ENCODE measurements around the gene F10.
"Not testable (repeated sequence)": the region's sequence is repeated elsewhere in the genome, so short reads cannot be mapped to it uniquely, and the experiment has no call there.

Gene F10

GRCh38 chr13:113077566-113077952, 45.0 kb upstream of the F10 start:
- CTCF ChIA-PET: interaction anchor here (0.7 kb wide), 1 partner anchor 36 kb away, joined by 3 read pairs; no protein-coding TSS in a partner anchor
- POLR2A ChIA-PET: no interaction called here
- no peak for DNase-seq (ENCODE audit: extremely low spot score)
- no peak for TF ChIP-seq ARNT (IDR thresholded peaks at IDR 0.05)
- TF ChIP-seq BHLHE40 (IDR thresholded peaks at IDR 0.05; ENCODE audit: borderline replicate concordance): no peak
- TF ChIP-seq ELF4 (IDR thresholded peaks at IDR 0.05): no peak
- TF ChIP-seq SP1 (IDR thresholded peaks at IDR 0.05): no peak
- TF ChIP-seq CTBP1 (IDR thresholded peaks at IDR 0.05; ENCODE audit: borderline replicate concordance): no peak
- TF ChIP-seq L3MBTL2 (conservative IDR thresholded peaks at IDR 0.05): no peak
- TF ChIP-seq FOXA1 (IDR thresholded peaks at IDR 0.05): no peak
- no peak for TF ChIP-seq ZNF384 (IDR thresholded peaks at IDR 0.05)
- no peak for TF ChIP-seq FOXK2 (IDR thresholded peaks at IDR 0.05)
- no peak for TF ChIP-seq NFRKB (IDR thresholded peaks at IDR 0.05)
- no peak for TF ChIP-seq PKNOX1 (IDR thresholded peaks at IDR 0.05)
- TF ChIP-seq TARDBP (IDR thresholded peaks at IDR 0.05): no peak
- TF ChIP-seq HDGF (IDR thresholded peaks at IDR 0.05; ENCODE audit: borderline replicate concordance): no peak
- no peak for TF ChIP-seq SUZ12 (IDR thresholded peaks at IDR 0.05)
- TF ChIP-seq LEF1 (IDR thresholded peaks at IDR 0.05; ENCODE audit: borderline replicate concordance): no peak
- TF ChIP-seq FOXM1 (IDR thresholded peaks at IDR 0.05; ENCODE audit: borderline replicate concordance): no peak

GRCh38 chr13:113077953-113078901, 44.4 kb upstream of the F10 start:
- TF ChIP-seq NFRKB (IDR thresholded peaks at IDR 0.05) (no peak), FOXK2 (IDR thresholded peaks at IDR 0.05) (no peak), HDGF (IDR thresholded peaks at IDR 0.05; ENCODE audit: borderline replicate concordance) (no peak), ARNT (IDR thresholded peaks at IDR 0.05) (no peak), FOXA1 (IDR thresholded peaks at IDR 0.05) (no peak), L3MBTL2 (conservative IDR thresholded peaks at IDR 0.05) (no peak)
- ChIA-PET POLR2A (no interaction called here), CTCF (no interaction called here)
- DNase-seq (ENCODE audit: extremely low spot score): no peak

GRCh38 chr13:113078902-113079780, 43.5 kb upstream of the F10 start:
- ChIA-PET POLR2A (no interaction called here), CTCF (no interaction called here)
- TF ChIP-seq FOXM1 (IDR thresholded peaks at IDR 0.05; ENCODE audit: borderline replicate concordance) (no peak), CTBP1 (IDR thresholded peaks at IDR 0.05; ENCODE audit: borderline replicate concordance) (no peak), FOXK2 (IDR thresholded peaks at IDR 0.05) (no peak), PKNOX1 (IDR thresholded peaks at IDR 0.05) (no peak), TARDBP (IDR thresholded peaks at IDR 0.05) (no peak), ARNT (IDR thresholded peaks at IDR 0.05) (no peak), L3MBTL2 (conservative IDR thresholded peaks at IDR 0.05) (no peak), ELF4 (IDR thresholded peaks at IDR 0.05) (no peak), SUZ12 (IDR thresholded peaks at IDR 0.05) (no peak), HDGF (IDR thresholded peaks at IDR 0.05; ENCODE audit: borderline replicate concordance) (no peak), ZNF384 (IDR thresholded peaks at IDR 0.05) (no peak), LEF1 (IDR thresholded peaks at IDR 0.05; ENCODE audit: borderline replicate concordance) (no peak), BHLHE40 (IDR thresholded peaks at IDR 0.05; ENCODE audit: borderline replicate concordance) (no peak), NFRKB (IDR thresholded peaks at IDR 0.05) (no peak), FOXA1 (IDR thresholded peaks at IDR 0.05) (no peak), SP1 (IDR thresholded peaks at IDR 0.05) (no peak)
- no peak for DNase-seq (ENCODE audit: extremely low spot score)

GRCh38 chr13:113079781-113080080, 42.9 kb upstream of the F10 start:
- CTCF ChIA-PET; POLR2A ChIA-PET; DNase-seq (ENCODE audit: extremely low spot score): not testable (repeated sequence)

- CTCF ChIA-PET: no interaction called here
- TF ChIP-seq L3MBTL2 (conservative IDR thresholded peaks at IDR 0.05): no peak
- no peak for TF ChIP-seq TARDBP (IDR thresholded peaks at IDR 0.05)
- TF ChIP-seq ELF4 (IDR thresholded peaks at IDR 0.05): no peak
- TF ChIP-seq SUZ12 (IDR thresholded peaks at IDR 0.05): no peak
- no peak for TF ChIP-seq SP1 (IDR thresholded peaks at IDR 0.05)
- TF ChIP-seq CTBP1 (IDR thresholded peaks at IDR 0.05; ENCODE audit: borderline replicate concordance): no peak
- TF ChIP-seq LEF1 (IDR thresholded peaks at IDR 0.05; ENCODE audit: borderline replicate concordance): no peak
- no peak for DNase-seq (ENCODE audit: extremely low spot score)
- POLR2A ChIA-PET: no interaction called here
Measured at GRCh38 chr13:113080361-113080831, 42.2 kb upstream of the F10 start.

- POLR2A ChIA-PET: no interaction called here
- DNase-seq (ENCODE audit: extremely low spot score): no peak
- CTCF ChIA-PET: no interaction called here
- TF ChIP-seq ZNF384 (IDR thresholded peaks at IDR 0.05) (no peak), FOXA1 (IDR thresholded peaks at IDR 0.05) (no peak), SUZ12 (IDR thresholded peaks at IDR 0.05) (no peak), SP1 (IDR thresholded peaks at IDR 0.05) (no peak), TARDBP (IDR thresholded peaks at IDR 0.05) (no peak)
Measured at GRCh38 chr13:113080901-113081521, 41.6 kb upstream of the F10 start.

All from HEK293T (cell line).